Astrocyte of the cerebellum (primary cell): ENCODE results near the gene NQO1.
A peak's percentile ranks its signal among the peaks of the same experiment; 100 is the strongest.

Experiments
- DNase-seq: peaks from one replicate; pipeline ENCODE4 v3.0.0-alpha.2; 2011; ENCODE audit warnings: low read depth
- H3K4me3 ChIP-seq: 2 replicates; pipeline ENCODE4 v1.5.1; 2011; ENCODE audit warnings: mild to moderate bottlenecking, low read depth, low read length, moderate library complexity
- CTCF ChIP-seq: IDR thresholded peaks from 2 replicates; pipeline ENCODE4 v1.5.1; 2012; ENCODE audit warnings: low read length, low read depth, moderate library complexity, mild to moderate bottlenecking; ENCODE audit errors: missing control alignments
- in situ Hi-C: cut with HindIII; loops from 2 replicates; pipeline ENCODE4 v1.10.0; 2017; ENCODE audit warnings: low sequenced_read_pairs

Gene NQO1

DNA sequence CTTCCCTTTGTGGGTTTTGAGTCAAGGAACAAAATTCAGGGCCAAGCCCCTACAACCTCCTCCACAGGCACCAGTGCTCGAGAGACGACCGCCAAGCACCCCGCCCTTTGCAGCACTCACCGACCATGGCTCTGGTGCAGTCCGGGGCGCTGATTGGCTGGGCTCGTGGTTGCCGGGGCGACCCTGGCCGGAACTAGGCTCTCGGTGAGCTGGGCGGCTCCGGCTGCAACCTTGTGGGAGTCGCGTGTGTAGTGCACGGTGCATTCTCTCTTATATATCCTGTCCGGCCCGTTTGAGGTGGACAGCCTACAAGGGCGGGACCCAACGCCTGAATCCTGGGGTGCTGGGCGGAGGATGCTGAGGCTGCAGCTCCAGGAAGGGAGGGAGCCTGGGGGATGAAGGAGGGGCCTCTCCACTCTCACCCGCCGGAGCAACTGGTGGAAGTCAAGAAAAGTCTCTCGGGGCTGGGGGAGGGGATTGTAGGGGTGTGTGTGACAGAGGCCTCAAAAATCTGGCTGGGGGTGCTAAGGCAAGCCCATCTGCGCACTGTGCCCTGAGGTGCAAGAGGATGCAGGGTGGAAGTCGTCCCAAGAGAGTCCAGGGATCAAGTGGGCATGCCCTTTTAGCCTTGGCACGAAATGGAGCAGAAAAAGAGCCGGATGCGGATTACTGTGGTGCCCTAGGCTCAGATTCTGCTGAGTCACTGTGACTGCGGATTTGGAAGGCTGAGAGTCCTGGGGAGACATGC lies at the start of gene NQO1:
TSS of gene NQO1 (minus strand) at position 248 of the 748 bp plus-strand sequence. CDS start at position 127, 121 bp downstream.
- in situ Hi-C loops, result no loop called here
- H3K4me3 ChIP-seq, result peak within 1 kb of the TSS; percentile 68
- TF ChIP-seq CTCF, result no peak
- DNase-seq, result peak; percentile 91

GRCh38 chr16:69775563-69775962 lies 49.2 kb upstream of the NQO1 start:
- no peak overlapping the region for H3K4me3 ChIP-seq
- no peak for TF ChIP-seq CTCF
- in situ Hi-C loops, result no loop called here
- DNase-seq, result no peak

DNA sequence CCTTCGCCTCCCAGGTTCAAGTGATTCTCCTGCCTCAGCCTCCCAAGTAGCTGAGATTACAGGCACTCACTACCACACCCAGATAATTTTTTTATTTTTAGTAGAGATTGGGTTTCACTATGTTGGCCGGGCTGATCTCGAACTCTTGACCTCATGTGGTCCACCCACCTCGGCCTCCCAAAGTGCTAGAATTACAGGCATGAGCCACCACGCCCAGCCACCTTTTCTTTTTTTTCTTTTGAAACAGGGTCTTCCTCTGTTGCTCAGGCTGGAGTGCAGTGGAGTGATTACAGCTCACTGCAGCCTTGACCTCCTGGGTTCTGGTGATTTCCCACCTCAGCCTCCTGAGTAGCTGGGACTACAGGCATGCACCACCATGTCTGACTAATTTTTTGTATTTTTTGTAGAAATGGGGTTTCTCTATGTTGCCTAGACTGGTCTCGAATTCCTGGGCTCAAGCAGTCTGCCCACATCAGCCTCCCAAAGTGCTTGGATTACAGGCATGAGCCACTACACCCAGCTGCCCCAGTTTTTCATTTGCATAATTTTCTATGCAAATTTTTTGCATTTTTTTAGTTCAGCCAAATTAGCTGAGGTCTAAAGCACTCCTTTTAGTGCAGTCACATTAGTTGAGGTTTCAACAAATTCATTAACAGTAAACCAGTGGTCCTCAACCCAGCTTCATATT lies 47.0 kb upstream of the NQO1 start:
- no peak overlapping the region for H3K4me3 ChIP-seq
- no peak for DNase-seq
- no peak for TF ChIP-seq CTCF
- in situ Hi-C loops, result loop anchor here (25.0 kb wide), 1 partner anchor 361 kb away; the partner anchor contains the start of gene CYB5B

- no peak for TF ChIP-seq CTCF
- in situ Hi-C loops, result loop anchor here (25.0 kb wide), 1 partner anchor 359 kb away; the partner anchor contains the start of gene CYB5B
- DNase-seq, result no peak
- no peak overlapping the region for H3K4me3 ChIP-seq
Observed at GRCh38 chr16:69771651-69771967, 45.2 kb upstream of the NQO1 start.

GRCh38 chr16:69769404-69769803 lies 43.0 kb upstream of the NQO1 start:
- no peak for DNase-seq
- no peak for TF ChIP-seq CTCF
- no peak overlapping the region for H3K4me3 ChIP-seq
- in situ Hi-C loops, result loop anchor here (25.0 kb wide), 1 partner anchor 357 kb away; the partner anchor contains the start of gene CYB5B

DNA sequence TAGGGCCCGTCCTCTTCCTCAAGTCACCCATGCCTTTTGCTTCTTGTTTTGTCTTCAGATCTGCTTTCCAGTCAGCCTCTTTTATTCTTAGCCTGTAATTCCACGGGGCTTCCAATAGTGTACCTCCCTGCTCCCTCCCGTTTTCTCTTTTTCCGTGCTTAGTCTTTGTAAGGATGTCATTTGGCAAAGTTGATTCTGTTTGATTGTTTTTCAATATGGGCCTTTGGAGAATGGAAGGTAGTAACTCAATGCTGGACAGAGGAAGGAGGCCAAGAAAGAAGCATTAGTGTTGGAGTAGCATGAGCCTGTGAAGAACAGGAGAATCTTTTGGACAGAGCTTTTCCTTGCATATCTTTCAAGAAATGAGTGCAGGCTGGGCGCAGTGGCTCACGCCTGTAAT lies 42.3 kb upstream of the NQO1 start:
- H3K4me3 ChIP-seq, result no peak overlapping the region
- no peak for TF ChIP-seq CTCF
- no peak for DNase-seq
- in situ Hi-C loops, result loop anchor here (25.0 kb wide), 1 partner anchor 356 kb away; the partner anchor contains the start of gene CYB5B
